ENCODE results near the gene CYLD. TPM values are rescaled to one million over a fixed set of nuclear protein-coding genes. Genes with fewer than 3 reads are reported as not detected.

Gene CYLD
- total RNA-seq, 2 donors from 2014 or later, result 112 to 130 TPM

GRCh38 chr16:50839356-50839755 is 97.5 kb downstream of the CYLD start:
- H3K27me3 Mint-ChIP-seq, result peaks cover 11% of the 10 kb centered on the region
- H3K27ac Mint-ChIP-seq, result no peak overlapping the region
- no peak for ATAC-seq (replicated peaks)
- no peaks in the 10 kb centered on the region for H3K9me3 Mint-ChIP-seq
- no peak overlapping the region for H3K4me3 Mint-ChIP-seq
- H3K36me3 Mint-ChIP-seq (ENCODE audit: low read depth), result no peaks in the 10 kb centered on the region
- H3K4me1 Mint-ChIP-seq, result peaks cover 17% of the 10 kb centered on the region

GRCh38 chr16:50839920-50840729 is 98.2 kb downstream of the CYLD start:
- Mint-ChIP-seq H3K27ac (no peak overlapping the region), H3K4me1 (peaks cover 17% of the 10 kb centered on the region), H3K4me3 (peak overlapping the region; percentile 33), H3K9me3 (no peaks in the 10 kb centered on the region), H3K36me3 (ENCODE audit: low read depth) (no peaks in the 10 kb centered on the region), H3K27me3 (peaks cover 11% of the 10 kb centered on the region)
- no peak for ATAC-seq (replicated peaks)

- peak overlapping the region; percentile 33 for H3K4me3 Mint-ChIP-seq
- peaks cover 17% of the 10 kb centered on the region for H3K4me1 Mint-ChIP-seq
- H3K27ac Mint-ChIP-seq, result peak overlapping the region; percentile 28
- peaks cover 11% of the 10 kb centered on the region for H3K27me3 Mint-ChIP-seq
- no peaks in the 10 kb centered on the region for H3K9me3 Mint-ChIP-seq
- H3K36me3 Mint-ChIP-seq (ENCODE audit: low read depth), result no peaks in the 10 kb centered on the region
- ATAC-seq (replicated peaks), result peak; percentile 50
Observed at GRCh38 chr16:50841081-50841886, 99.4 kb downstream of the CYLD start.

- peaks cover 8% of the 10 kb centered on the region for H3K27me3 Mint-ChIP-seq
- H3K36me3 Mint-ChIP-seq (ENCODE audit: low read depth), result no peaks in the 10 kb centered on the region
- ATAC-seq (replicated peaks), result no peak
- no peaks in the 10 kb centered on the region for H3K9me3 Mint-ChIP-seq
- H3K4me1 Mint-ChIP-seq, result peaks cover 17% of the 10 kb centered on the region
- no peak overlapping the region for H3K27ac Mint-ChIP-seq
- H3K4me3 Mint-ChIP-seq, result peak overlapping the region; percentile 33
Observed at GRCh38 chr16:50842013-50842505, 100.2 kb downstream of the CYLD start.

GRCh38 chr16:50842589-50842988 is 100.7 kb downstream of the CYLD start:
- H3K4me1 Mint-ChIP-seq, result peaks cover 17% of the 10 kb centered on the region
- no peak overlapping the region for H3K27ac Mint-ChIP-seq
- peak overlapping the region; percentile 33 for H3K4me3 Mint-ChIP-seq
- H3K36me3 Mint-ChIP-seq (ENCODE audit: low read depth), result no peaks in the 10 kb centered on the region
- no peaks in the 10 kb centered on the region for H3K9me3 Mint-ChIP-seq
- peak; percentile 97 for ATAC-seq (replicated peaks)
- H3K27me3 Mint-ChIP-seq, result peaks cover 10% of the 10 kb centered on the region

GRCh38 chr16:50844840-50845239 is 103.0 kb downstream of the CYLD start:
- Mint-ChIP-seq H3K9me3 (no peaks in the 10 kb centered on the region), H3K4me1 (peaks cover 17% of the 10 kb centered on the region), H3K27me3 (peaks cover 9% of the 10 kb centered on the region), H3K4me3 (no peak overlapping the region), H3K27ac (no peak overlapping the region), H3K36me3 (ENCODE audit: low read depth) (no peaks in the 10 kb centered on the region)
- ATAC-seq (replicated peaks), result no peak

- no peak for ATAC-seq (replicated peaks)
- Mint-ChIP-seq H3K4me1 (peaks cover 14% of the 10 kb centered on the region), H3K4me3 (no peak overlapping the region), H3K27me3 (peaks cover 7% of the 10 kb centered on the region), H3K36me3 (ENCODE audit: low read depth) (no peaks in the 10 kb centered on the region), H3K27ac (no peak overlapping the region), H3K9me3 (no peaks in the 10 kb centered on the region)
Observed at GRCh38 chr16:50845296-50845695, 103.4 kb downstream of the CYLD start.

- Mint-ChIP-seq H3K9me3 (no peaks in the 10 kb centered on the region), H3K27ac (no peak overlapping the region), H3K27me3 (peaks cover 7% of the 10 kb centered on the region), H3K36me3 (ENCODE audit: low read depth) (no peaks in the 10 kb centered on the region), H3K4me1 (peaks cover 10% of the 10 kb centered on the region), H3K4me3 (no peak overlapping the region)
- no peak for ATAC-seq (replicated peaks)
Observed at GRCh38 chr16:50846511-50846910, 104.6 kb downstream of the CYLD start.

GRCh38 chr16:50847166-50847565 is 105.3 kb downstream of the CYLD start:
- H3K27me3 Mint-ChIP-seq, result peaks cover 7% of the 10 kb centered on the region
- H3K4me3 Mint-ChIP-seq, result no peak overlapping the region
- peaks cover 6% of the 10 kb centered on the region for H3K4me1 Mint-ChIP-seq
- H3K9me3 Mint-ChIP-seq, result no peaks in the 10 kb centered on the region
- no peak overlapping the region for H3K27ac Mint-ChIP-seq
- H3K36me3 Mint-ChIP-seq (ENCODE audit: low read depth), result no peaks in the 10 kb centered on the region
- no peak for ATAC-seq (replicated peaks)

- no peak overlapping the region for H3K27ac Mint-ChIP-seq
- no peaks in the 10 kb centered on the region for H3K9me3 Mint-ChIP-seq
- no peak for ATAC-seq (replicated peaks)
- H3K36me3 Mint-ChIP-seq (ENCODE audit: low read depth), result no peaks in the 10 kb centered on the region
- H3K4me3 Mint-ChIP-seq, result no peak overlapping the region
- H3K27me3 Mint-ChIP-seq, result peaks cover 11% of the 10 kb centered on the region
- no peaks in the 10 kb centered on the region for H3K4me1 Mint-ChIP-seq
Observed at GRCh38 chr16:50848755-50849514, 107.0 kb downstream of the CYLD start.

Other genes starting within 250 kb of the CYLD start
- gene NKD1, start 193.7 kb upstream of the CYLD start, total RNA-seq, result 1 to 10 TPM in 1 of 2 donors, under 1 TPM in 1; 0.66 to 1.3 TPM
- gene SNX20, start 60.8 kb upstream of the CYLD start, total RNA-seq, result 10 to 100 TPM; 53.9 to 96.9 TPM
- 10 to 100 TPM in 1 of 2 donors, 1 to 10 TPM in 1; 7.6 to 28.4 TPM for gene NOD2, start 48.5 kb upstream of the CYLD start, total RNA-seq